GM18520 (cell line): ENCODE measurements around the gene PDXP.
"Not testable (repeated sequence)": the region's sequence is repeated elsewhere in the genome, so short reads cannot be mapped to it uniquely, and the experiment has no call there.

Experiments used
- ATAC-seq: cut with Tn5 transposase; IDR thresholded peaks from one replicate; pipeline ENCODE4 v1.9.1; 2021; ENCODE audit not compliant: unreplicated experiment

PDXP gene, protein sequence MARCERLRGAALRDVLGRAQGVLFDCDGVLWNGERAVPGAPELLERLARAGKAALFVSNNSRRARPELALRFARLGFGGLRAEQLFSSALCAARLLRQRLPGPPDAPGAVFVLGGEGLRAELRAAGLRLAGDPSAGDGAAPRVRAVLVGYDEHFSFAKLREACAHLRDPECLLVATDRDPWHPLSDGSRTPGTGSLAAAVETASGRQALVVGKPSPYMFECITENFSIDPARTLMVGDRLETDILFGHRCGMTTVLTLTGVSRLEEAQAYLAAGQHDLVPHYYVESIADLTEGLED

GRCh38 chr22:37658133-37659065 is at the start of gene PDXP:
Gene PDXP, plus strand, starts transcription at chr22:37658723. Its CDS starts 60 bp downstream, at chr22:37658783.
- peak; percentile 74 for ATAC-seq

DNA sequence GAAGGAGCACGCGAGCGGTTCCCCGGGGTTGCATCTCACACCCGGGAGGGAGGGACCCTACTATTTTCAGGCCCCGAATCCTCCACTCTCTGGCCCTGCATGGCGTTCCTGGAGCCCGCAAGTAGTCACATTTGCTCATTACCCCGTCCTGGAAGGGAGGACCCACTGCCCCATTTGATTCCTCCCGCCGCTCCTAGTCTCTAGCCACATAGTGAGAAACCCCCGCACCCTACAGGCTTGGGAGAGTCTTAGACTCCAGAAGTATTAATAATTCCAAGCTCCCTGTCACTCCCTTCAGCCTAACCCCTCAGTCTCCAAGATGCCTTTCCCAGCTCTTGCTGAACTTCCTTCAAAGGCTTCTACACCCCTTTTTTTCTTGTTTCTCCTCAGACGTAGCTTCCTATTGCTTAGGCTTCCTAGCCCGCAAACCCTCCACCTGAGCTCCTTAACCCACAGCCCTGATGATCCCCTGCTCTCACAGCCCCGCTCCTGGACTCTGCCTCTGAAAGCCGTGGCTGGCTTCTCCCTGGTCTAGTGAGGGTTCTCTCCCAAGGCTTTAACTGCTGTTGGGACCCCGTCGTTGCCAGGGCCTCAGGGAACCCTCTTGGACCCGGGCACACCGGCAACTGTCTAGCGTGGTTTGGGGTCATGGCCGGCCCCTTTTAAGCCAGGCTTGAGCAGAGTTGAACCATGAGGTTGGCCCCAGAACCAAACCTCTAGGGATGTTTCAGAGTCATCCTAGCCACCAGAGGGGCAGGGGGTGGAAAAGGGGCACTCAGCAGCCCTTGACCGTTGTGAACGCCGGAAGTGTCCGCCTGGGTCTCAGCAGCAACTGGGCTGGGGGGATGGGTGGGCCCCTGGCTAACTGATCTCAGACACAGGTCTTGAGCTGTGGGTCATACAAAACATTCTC is 49.0 kb upstream of the PDXP start:
- ATAC-seq, result no peak

DNA sequence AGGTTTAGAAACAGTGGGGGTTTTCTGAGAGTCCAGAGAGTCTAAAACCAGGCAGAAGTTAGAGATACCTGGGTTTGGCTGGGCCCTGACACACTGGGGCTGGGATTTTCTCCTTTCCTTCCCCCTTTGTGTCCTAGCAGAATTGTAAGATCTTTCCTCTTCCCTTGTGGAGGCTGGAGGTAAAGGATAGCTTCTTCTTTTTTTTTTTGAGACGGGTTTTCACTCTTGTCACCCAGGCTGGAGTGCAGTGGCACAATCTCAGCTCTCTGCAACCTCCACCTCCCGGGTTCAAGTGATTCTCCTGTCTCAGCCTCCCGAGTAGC is 48.4 kb upstream of the PDXP start:
- ATAC-seq, result not testable (repeated sequence)

DNA sequence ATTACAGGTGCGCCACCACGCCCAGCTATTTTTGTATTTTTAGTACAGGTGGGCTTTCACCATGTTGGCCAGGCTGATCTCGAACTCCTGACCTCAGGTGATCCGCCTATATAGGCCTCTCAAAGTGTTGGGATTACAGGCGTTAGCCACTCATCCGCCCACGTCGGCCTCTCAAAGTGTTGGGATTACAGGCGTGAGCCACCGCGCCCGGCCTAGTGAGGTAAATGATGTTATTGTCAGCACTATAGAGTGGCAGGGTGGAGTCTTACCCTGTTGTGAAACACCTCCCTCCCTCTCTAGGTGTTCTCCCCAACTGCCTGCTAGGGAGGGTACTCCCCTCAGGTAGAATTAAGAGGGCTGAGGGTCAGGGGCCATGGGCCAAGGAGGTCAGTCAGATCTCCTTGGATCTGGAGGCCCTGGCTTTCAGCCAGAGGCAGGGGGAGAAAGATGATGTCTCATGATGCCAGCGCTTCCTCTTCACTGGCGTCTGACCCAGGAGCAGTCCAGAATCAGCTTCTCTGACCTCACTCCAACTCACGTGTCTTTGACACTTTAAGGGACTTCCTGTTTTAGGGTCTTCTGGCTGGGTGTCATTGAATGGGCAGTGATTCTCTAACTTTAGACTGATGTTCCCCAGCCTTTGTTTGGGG is 47.9 kb upstream of the PDXP start:
- ATAC-seq, result no peak

DNA sequence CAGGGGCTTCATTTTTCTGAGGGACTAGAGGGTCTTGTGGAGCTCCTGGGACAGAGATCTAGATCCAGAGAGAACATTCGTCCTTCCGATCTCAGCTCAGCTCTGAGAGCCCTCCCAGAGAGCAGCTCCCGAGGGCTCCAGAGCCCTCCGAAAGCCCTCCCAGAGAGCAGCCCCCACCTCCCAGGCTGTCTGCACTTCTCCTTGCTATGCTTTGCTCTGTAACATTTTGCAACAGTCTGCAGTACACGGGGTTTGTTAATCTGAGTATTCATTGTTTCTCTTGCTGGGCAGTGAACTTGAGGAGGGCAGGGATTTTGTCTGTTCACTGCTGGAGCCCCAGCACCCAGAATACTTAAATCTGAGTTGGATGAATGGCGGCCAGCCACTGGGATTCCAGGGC is 47.3 kb upstream of the PDXP start:
- no peak for ATAC-seq

GRCh38 chr22:37616201-37617083 is 42.1 kb upstream of the PDXP start:
- ATAC-seq, result no peak

DNA sequence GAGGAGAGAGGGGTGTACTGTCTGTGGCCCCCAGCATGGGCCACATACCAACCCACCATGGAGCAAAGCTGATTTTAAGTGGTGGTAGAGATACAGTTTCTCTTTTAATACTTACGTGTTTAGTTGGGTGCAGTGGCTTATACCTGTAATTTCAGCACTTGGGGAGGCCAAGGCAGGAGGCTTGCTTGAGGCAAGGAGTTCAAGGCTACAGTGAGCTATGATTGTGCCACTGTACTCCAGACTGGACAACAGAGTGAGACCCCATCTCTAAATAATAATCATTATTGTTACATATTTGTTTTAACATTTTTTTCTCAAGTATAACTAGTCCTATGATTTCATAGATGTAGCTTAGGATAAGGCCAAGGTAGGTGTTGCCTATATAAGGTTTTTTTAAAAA is 41.1 kb upstream of the PDXP start:
- no peak for ATAC-seq

DNA sequence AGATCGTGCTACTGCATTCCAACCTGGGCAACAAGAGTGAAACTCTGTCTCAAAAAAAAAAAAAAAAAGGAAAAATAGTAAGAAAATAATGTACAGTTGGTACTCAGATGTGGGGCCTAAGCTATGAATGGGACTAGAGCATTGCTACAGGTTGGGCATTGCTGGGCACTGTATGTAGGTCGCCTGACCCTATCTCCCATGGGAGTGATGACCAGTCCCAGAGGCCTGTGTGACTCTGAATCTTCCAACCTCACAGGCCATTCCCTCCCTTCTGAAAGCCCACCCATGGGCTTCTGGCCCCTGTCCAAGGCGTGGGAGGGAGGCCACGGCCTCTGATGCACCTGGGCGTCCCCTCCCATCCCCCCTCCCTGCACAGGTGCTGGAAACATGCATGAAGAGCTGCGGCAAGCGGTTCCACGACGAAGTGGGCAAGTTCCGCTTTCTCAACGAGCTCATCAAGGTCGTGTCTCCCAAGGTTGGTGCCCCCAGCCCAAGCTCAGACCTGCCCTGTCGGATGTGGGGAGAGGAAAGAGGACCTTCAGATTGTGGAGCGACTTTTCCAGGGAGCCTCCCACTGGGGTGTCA is 40.4 kb upstream of the PDXP start:
- ATAC-seq, result no peak

DNA sequence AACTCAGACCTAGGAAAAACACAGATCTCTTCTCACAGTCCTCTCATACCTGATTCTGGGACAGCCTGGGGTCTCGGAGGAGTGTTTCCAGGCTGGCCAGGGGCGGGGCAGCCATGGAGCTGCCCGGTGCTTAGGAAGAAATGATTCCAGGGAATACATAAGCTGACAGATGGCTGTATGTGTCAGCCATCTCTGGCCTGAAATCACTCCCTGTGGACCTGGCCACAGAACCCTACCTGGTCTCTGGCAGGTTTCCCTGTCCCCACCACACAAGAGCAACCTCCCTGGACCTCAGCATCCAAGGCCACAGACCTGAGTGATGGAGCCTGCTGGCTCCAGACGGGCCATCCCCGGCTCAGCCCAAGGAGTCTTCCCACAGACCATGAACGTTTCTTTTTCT is 39.8 kb upstream of the PDXP start:
- no peak for ATAC-seq

DNA sequence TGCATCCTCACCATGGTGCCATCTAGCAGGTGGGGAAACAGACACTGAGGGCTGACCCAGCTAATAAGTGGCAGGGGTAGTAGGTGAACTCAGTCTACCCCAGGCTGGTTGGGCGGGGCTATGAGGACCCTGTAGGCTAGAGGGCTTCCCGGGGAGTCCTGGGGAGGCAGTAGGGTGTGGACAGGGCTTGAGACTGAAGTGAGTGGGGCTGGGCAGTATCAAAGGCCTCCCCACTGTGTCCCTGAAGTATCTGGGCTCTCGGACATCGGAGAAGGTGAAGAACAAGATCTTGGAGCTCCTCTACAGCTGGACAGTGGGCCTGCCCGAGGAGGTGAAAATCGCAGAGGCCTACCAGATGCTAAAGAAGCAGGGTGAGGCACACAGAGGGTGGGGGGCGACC is 38.5 kb upstream of the PDXP start:
- no peak for ATAC-seq

DNA sequence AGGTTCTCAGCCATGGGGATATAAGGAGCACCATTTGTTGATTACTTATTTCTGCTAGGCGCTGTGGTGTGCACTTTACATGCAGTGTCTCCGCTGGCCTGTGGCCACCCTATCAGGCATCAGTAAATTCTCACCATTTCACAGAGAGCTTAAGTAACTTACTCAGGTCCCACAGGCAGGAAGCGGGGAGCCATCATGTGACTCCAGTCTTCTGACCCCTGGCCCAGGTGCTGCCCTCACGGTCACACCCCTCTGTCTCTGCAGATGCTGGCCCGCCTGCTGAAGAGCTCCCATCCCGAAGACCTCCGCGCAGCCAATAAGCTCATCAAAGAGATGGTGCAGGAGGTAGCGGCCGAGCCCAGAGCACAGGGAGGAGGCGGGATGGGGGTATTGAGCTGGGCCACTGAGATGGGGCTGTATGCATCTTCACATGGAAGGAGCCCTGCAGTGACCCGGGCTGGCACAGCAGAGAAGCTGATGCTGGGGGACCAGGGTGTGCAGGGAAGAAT is 37.1 kb upstream of the PDXP start:
- no peak for ATAC-seq

GRCh38 chr22:37623075-37624016 is 35.2 kb upstream of the PDXP start:
- ATAC-seq, result no peak

- ATAC-seq, result no peak
These were observed 34.5 kb upstream of the PDXP start for GRCh38 chr22:37624017-37624365.

DNA sequence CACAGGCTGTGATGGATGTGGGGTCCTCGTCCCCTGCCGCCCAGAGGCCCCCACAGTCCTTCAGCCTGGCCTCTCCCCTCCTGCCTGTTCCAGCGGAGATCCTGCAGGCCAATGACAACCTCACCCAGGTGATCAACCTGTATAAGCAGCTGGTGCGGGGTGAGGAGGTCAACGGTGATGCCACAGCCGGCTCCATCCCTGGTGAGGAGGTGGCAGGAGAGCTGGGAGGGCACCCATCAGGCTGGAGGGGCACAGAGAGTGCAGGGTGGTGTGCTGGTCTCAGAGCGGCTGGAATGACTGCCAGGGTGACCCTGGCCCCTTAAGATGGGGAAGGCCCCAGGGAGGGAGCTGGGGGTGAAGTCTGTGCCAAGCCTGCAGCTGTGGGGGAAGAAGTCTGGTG is 33.6 kb upstream of the PDXP start:
- ATAC-seq, result no peak

- no peak for ATAC-seq
These were observed 32.8 kb upstream of the PDXP start for GRCh38 chr22:37625737-37626136.

DNA sequence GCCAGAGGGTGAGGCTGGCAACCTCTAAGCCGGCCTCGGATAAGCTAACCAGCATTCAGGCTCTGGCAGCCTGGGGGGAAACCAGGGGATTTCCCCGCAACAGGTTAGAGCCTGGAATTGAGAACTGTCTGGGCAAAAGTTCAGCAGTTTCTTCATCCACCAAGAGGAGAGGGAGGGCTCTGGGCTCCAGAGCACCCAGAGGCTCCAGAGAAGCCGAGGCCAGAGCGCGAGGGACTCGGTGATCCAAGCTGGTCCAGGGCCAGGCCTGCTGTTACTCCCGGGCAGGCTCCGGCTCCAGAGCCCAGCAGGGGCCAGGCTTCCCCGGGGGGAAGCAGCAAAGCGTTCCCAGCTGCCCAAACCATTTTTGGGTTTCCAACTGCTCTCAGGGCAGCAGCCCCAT is 32.4 kb upstream of the PDXP start:
- ATAC-seq, result no peak

- ATAC-seq, result no peak
These were observed 31.9 kb upstream of the PDXP start for GRCh38 chr22:37626556-37627075.

- no peak for ATAC-seq
These were observed 31.4 kb upstream of the PDXP start for GRCh38 chr22:37627121-37627520.
